GM21390 (cell line): ENCODE measurements around the gene SLC9A9.

ENCODE experiments used
- ATAC-seq: cut with Tn5 transposase; IDR thresholded peaks from one replicate; pipeline ENCODE4 v1.9.1; 2021; ENCODE audit not compliant: unreplicated experiment

Gene SLC9A9

GRCh38 chr3:143653935-143654334 is 194.3 kb downstream of the SLC9A9 start:
- no peak for ATAC-seq

GRCh38 chr3:143653493-143653892 is 194.8 kb downstream of the SLC9A9 start:
- ATAC-seq: no peak

GRCh38 chr3:143652118-143652517 is 196.2 kb downstream of the SLC9A9 start:
- ATAC-seq: no peak

- ATAC-seq: no peak
Observed at GRCh38 chr3:143650827-143651226, 197.4 kb downstream of the SLC9A9 start.

GRCh38 chr3:143650120-143650519 is 198.1 kb downstream of the SLC9A9 start:
- ATAC-seq: no peak

- no peak for ATAC-seq
Observed at GRCh38 chr3:143648708-143649107, 199.6 kb downstream of the SLC9A9 start.

- no peak for ATAC-seq
Observed at GRCh38 chr3:143648218-143648617, 200.1 kb downstream of the SLC9A9 start.

GRCh38 chr3:143644370-143645089 is 203.7 kb downstream of the SLC9A9 start:
- ATAC-seq: no peak

GRCh38 chr3:143643905-143644304 is 204.4 kb downstream of the SLC9A9 start:
- ATAC-seq: no peak

GRCh38 chr3:143640774-143641173 is 207.5 kb downstream of the SLC9A9 start:
- no peak for ATAC-seq

- no peak for ATAC-seq
Observed at GRCh38 chr3:143637133-143637532, 211.1 kb downstream of the SLC9A9 start.

GRCh38 chr3:143634991-143635390 is 213.3 kb downstream of the SLC9A9 start:
- ATAC-seq: no peak

- no peak for ATAC-seq
Observed at GRCh38 chr3:143634427-143634826, 213.8 kb downstream of the SLC9A9 start.

GRCh38 chr3:143633816-143634215 is 214.5 kb downstream of the SLC9A9 start:
- no peak for ATAC-seq

- ATAC-seq: no peak
Observed at GRCh38 chr3:143629726-143630125, 218.5 kb downstream of the SLC9A9 start.

GRCh38 chr3:143628971-143629370 is 219.3 kb downstream of the SLC9A9 start:
- no peak for ATAC-seq

GRCh38 chr3:143627336-143627735 is 220.9 kb downstream of the SLC9A9 start:
- ATAC-seq: no peak

GRCh38 chr3:143619231-143619630 is 229.0 kb downstream of the SLC9A9 start:
- no peak for ATAC-seq

GRCh38 chr3:143617050-143617449 is 231.2 kb downstream of the SLC9A9 start:
- ATAC-seq: no peak

GRCh38 chr3:143613226-143613625 is 235.0 kb downstream of the SLC9A9 start:
- no peak for ATAC-seq

GRCh38 chr3:143612541-143612940 is 235.7 kb downstream of the SLC9A9 start:
- no peak for ATAC-seq

- ATAC-seq: no peak
Observed at GRCh38 chr3:143608966-143609365, 239.3 kb downstream of the SLC9A9 start.
